ENCODE data around the gene CREB3L1.
A peak's percentile ranks its signal among the peaks of the same experiment; 100 is the strongest.

The CREB3L1 gene

DNA sequence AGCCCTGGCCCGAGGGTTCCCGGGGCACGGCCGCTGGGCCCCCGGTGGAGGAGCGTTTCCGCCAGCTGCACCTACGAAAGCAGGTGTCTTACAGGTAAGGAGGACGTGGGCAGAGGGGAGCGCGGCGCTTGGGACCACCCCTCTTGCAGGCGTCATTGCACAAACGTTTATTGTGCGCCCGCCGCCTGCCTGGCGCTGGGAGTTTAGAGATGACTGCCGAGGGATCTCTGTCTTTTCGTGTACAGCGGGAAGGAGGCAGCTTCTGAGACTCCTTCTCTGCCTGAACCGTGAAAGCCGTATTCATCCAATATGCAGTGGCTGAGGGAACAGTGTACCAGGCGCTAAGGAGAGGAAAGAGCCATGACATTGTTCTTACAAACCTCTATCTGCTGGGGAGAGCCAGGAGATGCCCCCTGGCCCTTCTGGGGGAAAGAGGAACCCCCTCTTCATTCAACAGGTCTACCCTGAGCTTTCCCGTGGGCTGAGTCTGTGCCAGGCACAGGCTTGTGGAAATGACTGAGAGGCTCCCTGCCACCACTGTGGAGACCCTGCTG is 56.0 kb downstream of the CREB3L1 start:
- peak overlapping the region; percentile 38 for H3K4me3 ChIP-seq (ENCODE audit: low read depth, low read length)
- no peak for DNase-seq (ENCODE audit: low read depth, low spot score)
- CTCF ChIA-PET: interaction anchor here (0.8 to 6.8 kb wide), 8 partner anchors 9 to 207 kb away, joined by 3 to 45 read pairs (median 4); partner anchors contain the start of gene DGKZ
- POLR2A ChIA-PET: no interaction called here
- TF ChIP-seq, protein P1, sequence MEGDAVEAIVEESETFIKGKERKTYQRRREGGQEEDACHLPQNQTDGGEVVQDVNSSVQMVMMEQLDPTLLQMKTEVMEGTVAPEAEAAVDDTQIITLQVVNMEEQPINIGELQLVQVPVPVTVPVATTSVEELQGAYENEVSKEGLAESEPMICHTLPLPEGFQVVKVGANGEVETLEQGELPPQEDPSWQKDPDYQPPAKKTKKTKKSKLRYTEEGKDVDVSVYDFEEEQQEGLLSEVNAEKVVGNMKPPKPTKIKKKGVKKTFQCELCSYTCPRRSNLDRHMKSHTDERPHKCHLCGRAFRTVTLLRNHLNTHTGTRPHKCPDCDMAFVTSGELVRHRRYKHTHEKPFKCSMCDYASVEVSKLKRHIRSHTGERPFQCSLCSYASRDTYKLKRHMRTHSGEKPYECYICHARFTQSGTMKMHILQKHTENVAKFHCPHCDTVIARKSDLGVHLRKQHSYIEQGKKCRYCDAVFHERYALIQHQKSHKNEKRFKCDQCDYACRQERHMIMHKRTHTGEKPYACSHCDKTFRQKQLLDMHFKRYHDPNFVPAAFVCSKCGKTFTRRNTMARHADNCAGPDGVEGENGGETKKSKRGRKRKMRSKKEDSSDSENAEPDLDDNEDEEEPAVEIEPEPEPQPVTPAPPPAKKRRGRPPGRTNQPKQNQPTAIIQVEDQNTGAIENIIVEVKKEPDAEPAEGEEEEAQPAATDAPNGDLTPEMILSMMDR (IDR thresholded peaks at IDR 0.05; ENCODE audit: insufficient read depth, low read length, missing control alignments): no peak

DNA sequence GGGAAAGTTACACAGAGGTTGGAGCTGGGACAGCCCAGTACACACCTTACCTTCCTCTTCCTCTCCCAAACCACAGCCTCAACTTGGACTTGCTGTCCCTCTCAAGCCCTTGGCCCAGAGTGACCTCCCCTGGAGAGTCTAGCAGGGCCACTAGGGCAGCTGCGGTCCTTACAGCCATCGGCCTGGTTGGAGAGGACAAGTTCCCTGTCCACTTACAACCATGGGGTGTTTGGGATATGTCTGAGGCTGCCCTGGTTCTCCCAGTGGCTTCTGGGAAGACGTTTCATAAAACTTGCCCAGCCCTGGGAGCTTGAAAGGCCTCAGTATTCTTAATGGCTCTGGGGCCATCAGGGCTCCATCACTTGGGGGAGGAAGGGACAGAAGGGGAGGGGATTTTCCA is 56.7 kb downstream of the CREB3L1 start:
- POLR2A ChIA-PET: no interaction called here

DNA sequence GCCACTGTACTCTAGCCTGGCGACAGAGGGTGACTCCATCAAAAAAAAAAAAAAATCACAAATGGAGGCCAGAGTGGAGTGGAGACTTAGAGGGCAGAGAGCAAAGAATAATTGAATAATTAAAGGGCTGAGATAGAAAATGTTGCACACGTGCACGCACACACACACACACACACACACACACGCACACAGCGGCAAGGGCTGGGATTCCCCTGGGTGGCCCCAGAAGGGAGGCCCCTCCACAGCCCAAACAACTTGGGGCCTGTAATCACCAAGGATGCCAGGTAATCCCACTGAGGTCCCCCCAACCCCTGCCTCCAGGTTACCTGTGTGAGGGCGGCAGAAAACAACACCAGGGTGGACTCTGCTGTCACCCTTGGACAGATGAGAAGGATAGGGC is 57.8 kb downstream of the CREB3L1 start:
- TF ChIP-seq, protein P1 (IDR thresholded peaks at IDR 0.05; ENCODE audit: insufficient read depth, low read length, missing control alignments): no peak
- ChIA-PET POLR2A (no interaction called here), CTCF (interaction anchor here (1.1 to 3.1 kb wide), 3 partner anchors 10 to 54 kb away, joined by 4 to 16 read pairs (median 8); partner anchors contain the start of gene DGKZ)
- DNase-seq (ENCODE audit: low read depth, low spot score): no peak
- H3K4me3 ChIP-seq (ENCODE audit: low read depth, low read length): no peak overlapping the region

More for the DNA sequence above, 56.7 kb downstream of the CREB3L1 start:
- no peak overlapping the region for H3K4me3 ChIP-seq (ENCODE audit: low read depth, low read length)
- TF ChIP-seq, protein P1 (IDR thresholded peaks at IDR 0.05; ENCODE audit: insufficient read depth, low read length, missing control alignments): no peak
- CTCF ChIA-PET: interaction anchor here (0.8 to 6.8 kb wide), 6 partner anchors 8 to 206 kb away, joined by 3 to 45 read pairs (median 8); partner anchors contain the start of gene DGKZ
- no peak for DNase-seq (ENCODE audit: low read depth, low spot score)

DNA sequence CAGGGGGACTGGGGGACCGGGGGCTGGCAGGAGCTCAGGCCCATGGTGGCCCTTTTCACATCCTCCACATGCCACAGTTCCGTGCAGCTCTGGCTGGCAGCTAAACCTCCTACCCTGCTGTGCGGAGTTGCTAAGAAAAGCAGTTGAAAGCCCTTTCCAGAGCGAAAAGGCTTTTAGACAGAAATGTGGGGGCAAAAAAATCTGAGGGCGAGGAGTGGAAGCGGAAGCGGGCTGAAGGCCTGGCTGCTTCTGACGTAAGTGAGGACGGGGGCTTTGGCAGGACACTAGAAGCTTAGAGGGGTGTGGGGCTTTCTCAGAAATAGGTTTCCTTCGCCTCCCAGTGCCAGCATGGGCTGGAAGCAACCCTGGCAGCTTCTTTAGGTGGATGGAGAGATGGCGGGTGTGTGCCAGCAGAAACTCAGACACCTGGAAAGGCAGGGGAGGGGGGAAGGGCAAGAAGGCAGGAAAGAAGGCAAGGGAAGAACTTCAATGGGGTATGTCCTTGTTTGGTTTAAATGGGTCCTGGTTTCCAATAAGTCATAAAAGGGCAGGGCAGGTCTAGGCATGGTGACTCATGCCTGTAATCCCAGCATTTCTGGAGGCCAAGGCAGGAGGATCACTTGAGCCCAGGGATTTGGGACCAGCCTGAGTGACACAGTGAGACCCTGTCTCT is 58.6 kb downstream of the CREB3L1 start:
- CTCF ChIA-PET: interaction anchor here (1.1 to 3.1 kb wide), 3 partner anchors 10 to 53 kb away, joined by 4 to 16 read pairs (median 8); partner anchors contain the start of gene DGKZ
- DNase-seq (ENCODE audit: low read depth, low spot score): no peak
- POLR2A ChIA-PET: no interaction called here
- H3K4me3 ChIP-seq (ENCODE audit: low read depth, low read length): no peak overlapping the region
- TF ChIP-seq, protein P1 (IDR thresholded peaks at IDR 0.05; ENCODE audit: insufficient read depth, low read length, missing control alignments): no peak

DNA sequence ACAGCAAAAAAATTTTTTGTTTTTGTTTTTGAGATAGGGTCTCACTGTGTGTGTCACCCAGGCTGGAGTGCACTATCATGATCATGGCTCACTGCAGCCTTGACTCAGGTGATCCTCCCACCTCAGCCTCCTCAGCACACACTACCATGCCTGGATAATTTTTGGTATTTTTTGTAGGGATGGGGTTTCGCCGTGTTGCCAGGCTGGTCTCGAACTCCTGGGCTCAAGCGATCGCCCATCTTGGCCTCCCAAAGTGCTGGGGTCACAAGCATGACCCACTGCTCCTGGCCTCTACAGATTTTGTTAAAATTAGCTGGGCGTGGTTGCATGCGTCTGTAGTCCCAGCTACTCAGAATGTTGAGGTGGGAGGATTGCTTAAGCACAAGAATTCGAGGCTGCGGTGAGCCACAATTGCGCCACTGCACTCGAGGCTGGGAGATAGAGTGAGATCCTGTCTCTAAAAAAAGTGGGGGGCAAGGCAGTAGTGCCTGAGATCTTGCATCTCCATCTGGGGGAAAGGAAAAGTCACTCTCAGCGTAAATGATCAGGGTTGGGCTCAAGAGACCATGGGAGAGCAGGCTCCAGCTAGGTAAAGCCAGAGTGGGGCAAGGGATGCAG is 59.2 kb downstream of the CREB3L1 start:
- ChIA-PET CTCF (interaction anchor here (3.1 kb wide), 1 partner anchor 10 kb away, joined by 16 read pairs; the partner anchor contains the start of gene DGKZ), POLR2A (no interaction called here)
- TF ChIP-seq, protein P1 (IDR thresholded peaks at IDR 0.05; ENCODE audit: insufficient read depth, low read length, missing control alignments): no peak
- no peak overlapping the region for H3K4me3 ChIP-seq (ENCODE audit: low read depth, low read length)
- DNase-seq (ENCODE audit: low read depth, low spot score): no peak
